GM21367 (cell line): ENCODE data around the gene ST8SIA5.
A peak's percentile ranks its signal among the peaks of the same experiment; 100 is the strongest.
"Not testable (repeated sequence)": the region's sequence is repeated elsewhere in the genome, so short reads cannot be mapped to it uniquely, and the experiment has no call there.

Experiments
- ATAC-seq: cut with Tn5 transposase; IDR thresholded peaks from one replicate; pipeline ENCODE4 v1.9.1; 2021; ENCODE audit not compliant: unreplicated experiment

Gene ST8SIA5

GRCh38 chr18:46756559-46757201 is at the start of gene ST8SIA5:
Gene ST8SIA5 (minus strand): TSS chr18:46757053. CDS start chr18:46756508, 545 bp downstream.
- no peak for ATAC-seq

GRCh38 chr18:46795945-46796344 is 39.1 kb upstream of the ST8SIA5 start:
- ATAC-seq: not testable (repeated sequence)

DNA sequence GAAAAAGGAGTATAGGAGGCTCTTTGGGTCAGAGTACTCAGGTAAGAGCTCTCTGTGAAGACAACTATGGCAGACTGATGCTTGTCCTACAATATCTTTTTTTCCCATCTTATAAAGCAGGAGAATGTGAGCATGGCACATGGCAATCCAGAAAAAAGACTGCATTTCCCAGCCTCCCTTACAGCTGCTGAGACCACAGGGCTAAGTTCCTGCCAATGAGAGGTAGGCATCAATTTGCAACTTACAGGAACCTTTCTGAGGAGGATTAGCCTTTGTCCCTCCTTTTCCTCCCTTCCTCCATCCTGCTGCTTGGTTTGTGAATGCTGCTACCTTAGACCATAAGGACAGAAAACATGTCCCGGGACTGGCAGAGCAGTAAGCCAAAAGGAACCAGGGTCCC is 37.8 kb upstream of the ST8SIA5 start:
- ATAC-seq: no peak

DNA sequence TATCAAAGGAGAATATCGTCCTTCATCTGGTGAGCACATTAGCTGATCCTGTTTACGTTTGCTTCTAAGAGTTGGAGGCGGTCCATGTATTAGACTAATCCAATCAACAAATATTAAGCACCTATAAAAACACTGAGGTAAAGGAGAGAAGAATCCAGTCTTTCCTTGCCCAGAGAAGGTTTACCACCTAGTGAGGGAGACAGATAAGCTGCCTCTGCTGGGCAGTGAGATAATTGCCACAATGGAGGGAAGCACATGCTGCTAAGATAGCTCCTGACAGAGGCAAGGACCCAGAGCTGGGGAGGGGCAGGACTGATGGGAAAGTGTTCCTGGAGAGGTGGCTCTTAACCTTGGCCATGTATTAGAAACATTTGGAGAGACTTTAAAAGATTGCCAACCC is 36.7 kb upstream of the ST8SIA5 start:
- ATAC-seq: no peak

GRCh38 chr18:46789088-46789487 is 32.2 kb upstream of the ST8SIA5 start:
- ATAC-seq: no peak

DNA sequence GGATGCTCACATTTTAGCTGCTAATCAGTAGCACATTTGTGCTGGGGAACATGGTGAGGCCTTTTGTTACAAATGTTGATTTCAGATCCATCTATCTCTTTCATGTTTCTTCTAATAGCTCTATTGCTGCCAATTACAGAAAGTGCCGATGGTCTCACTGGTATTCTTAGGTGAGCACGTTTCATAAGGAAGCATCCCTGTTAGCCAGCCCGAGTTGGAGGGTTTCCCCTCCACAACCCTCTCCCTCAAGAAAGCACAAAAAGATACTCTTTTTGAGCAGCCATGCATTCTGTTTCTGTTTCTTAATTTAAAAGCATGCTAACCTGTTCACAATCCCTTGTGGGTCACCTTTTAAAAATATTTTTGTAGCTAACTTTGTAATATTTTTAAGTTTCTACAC is 30.8 kb upstream of the ST8SIA5 start:
- no peak for ATAC-seq

- ATAC-seq: no peak
Observed at GRCh38 chr18:46772357-46772756, 15.5 kb upstream of the ST8SIA5 start.

DNA sequence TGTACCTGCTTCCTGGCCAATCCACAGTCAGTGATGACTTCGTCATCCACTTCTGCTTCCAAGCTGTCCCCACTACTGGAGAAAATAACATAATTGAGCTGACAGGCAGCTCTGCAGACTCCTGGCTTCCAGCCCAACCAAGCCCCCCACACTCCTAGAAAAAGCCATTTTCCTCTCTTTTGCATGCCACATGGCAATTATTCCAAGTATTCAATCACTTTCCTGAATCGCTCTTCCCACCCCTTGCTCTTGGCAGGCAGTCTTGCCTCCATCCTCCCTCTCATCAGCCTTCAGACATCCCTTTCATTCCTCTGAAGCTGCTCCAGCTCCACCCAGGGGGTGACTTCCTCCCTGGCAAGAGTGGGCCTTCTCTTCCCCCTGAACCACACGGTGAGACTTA is 14.3 kb upstream of the ST8SIA5 start:
- no peak for ATAC-seq

- no peak for ATAC-seq
Observed at GRCh38 chr18:46770708-46771107, 13.9 kb upstream of the ST8SIA5 start.

DNA sequence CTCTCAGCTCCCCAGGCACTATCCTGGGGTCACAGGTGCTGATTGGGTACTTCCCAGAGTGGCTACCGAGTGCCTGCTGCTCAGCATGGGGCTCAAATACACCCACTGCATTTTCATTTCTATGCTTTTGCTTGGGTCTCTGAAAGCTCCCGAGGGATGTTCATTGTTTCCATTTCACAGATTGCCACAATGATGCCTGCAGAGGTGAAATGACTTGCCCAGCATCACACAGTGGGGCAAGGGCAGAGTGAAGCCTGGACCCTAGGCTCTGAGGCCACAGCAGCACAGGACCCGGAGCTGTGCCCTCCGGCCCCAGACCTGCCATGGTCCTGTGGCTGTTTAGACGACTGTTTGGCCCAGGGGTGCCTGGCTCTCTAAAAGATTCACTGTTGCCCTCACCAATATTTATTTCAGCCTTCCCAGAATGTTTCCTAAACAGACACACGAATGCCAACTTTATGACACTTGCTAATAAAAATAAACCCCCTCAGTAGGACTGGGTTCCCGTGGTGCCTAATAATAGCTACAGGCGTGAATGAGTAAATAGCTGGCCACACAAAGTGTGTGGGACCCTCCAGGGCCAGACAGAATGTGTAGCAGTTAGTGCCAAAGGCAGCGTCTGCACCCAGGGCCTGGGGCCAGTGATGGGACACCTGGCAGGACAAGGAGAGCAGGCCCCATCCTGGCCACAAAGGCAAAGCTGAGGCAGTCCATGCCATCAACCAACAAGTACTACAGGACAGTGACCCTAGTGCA is 11.5 kb upstream of the ST8SIA5 start:
- ATAC-seq: no peak

DNA sequence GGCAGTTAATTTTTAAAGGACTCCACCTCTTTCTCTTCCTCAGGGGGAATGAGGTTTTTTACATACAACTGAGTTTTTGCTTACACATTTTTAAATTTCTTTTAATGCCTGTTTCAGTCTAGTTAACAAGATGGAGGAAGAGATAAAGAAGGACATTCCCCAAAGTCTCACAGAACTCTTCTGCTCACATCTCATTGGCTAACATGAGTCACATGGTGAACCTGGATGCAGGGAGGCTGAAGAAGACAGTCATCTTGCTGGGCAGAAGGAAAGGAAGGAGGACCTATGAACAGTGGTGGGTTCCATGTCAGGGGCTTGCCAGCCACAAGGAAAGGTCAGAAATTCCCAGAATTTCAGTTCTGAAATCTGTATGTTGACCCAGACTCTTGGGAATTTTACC is 10.4 kb upstream of the ST8SIA5 start:
- ATAC-seq: no peak

- ATAC-seq: no peak
Observed at GRCh38 chr18:46764586-46764985, 7.7 kb upstream of the ST8SIA5 start.

GRCh38 chr18:46761059-46761769 is 4.4 kb upstream of the ST8SIA5 start:
- no peak for ATAC-seq

DNA sequence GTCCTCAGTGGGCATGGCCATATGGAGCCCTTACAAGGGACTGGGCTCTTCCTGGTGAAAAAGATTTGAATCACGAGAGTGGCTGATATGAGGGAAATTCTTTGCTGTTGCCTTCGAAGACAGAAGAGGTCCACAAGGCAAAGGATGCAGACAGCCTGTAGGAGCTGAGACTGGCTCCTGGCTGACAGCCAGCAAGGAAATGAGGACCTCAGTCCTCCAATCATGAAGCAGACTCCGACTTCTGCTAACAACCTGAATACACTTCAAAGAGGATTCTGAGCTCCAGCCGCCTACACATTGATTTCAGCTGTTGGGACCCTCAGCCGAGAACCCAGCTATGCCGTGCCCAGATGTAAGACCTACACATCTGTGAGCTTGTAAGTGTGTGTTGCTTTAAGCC is 3.0 kb upstream of the ST8SIA5 start:
- no peak for ATAC-seq

DNA sequence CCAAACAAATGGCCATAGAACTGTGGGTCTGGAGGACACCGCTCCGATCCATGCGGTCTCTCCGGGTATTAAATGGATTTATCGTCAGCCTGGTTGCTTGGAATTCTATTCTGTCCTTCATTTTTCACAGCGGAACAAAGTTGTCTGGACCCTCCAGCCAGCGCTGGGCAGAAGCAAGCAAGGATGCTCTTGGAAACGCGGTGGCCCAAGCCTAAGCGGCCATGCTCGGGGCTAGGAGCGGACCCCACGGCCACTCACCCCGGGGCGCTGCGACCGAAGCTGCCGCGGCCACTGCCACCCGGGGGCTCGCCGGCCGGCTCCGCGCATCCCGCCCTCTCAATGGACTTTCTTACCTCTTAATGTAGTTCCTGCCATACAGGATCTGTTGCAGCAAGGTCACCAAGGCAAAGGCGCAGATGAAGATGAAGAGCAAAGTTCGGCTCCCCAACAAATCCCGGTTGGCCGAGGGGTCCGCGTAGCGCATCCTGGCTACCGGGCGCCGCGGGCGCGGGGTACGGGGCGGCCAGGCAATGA is 761 bp downstream of the ST8SIA5 start:
- no peak for ATAC-seq

DNA sequence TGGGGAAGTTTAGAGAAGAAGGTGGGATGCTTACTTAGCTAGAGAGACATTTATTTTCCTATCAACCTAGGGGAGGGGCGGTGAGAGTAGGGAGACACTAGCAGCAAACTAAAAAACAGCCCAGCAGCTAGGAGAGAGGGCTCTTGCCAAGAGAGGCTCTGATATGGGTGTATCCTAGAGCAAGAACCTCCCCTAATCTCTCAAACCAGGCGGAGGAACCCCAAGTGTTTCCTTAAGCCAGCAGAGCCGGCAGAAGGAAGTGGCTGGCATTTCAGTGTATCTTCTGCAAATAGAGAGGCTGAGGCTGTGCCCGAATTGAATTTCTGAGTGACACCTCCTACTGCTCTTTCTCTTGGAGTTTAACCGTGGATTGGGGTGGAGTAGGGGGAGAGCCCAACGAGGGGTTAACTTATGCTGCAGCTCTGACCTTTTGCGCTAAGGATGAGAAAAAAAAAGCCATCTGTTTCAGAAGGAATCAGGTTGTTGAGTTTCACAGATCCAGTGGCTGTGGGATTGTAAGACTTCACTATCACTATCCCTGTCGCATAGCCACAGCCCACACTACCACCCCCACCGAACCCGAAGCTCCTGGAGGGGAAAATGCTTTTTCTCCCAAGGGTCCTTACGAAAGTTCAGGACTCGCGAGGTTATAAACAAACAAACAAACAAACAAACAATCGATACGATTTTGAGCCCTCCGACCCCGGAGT is 1.4 kb downstream of the ST8SIA5 start:
- ATAC-seq: no peak

- no peak for ATAC-seq
Observed at GRCh38 chr18:46754661-46755292, 2.1 kb downstream of the ST8SIA5 start.

- peak; percentile 64 for ATAC-seq
Observed at GRCh38 chr18:46754188-46754587, 2.7 kb downstream of the ST8SIA5 start.

- ATAC-seq: no peak
Observed at GRCh38 chr18:46751882-46752281, 5.0 kb downstream of the ST8SIA5 start.

GRCh38 chr18:46750626-46751025 is 6.2 kb downstream of the ST8SIA5 start:
- ATAC-seq: no peak

DNA sequence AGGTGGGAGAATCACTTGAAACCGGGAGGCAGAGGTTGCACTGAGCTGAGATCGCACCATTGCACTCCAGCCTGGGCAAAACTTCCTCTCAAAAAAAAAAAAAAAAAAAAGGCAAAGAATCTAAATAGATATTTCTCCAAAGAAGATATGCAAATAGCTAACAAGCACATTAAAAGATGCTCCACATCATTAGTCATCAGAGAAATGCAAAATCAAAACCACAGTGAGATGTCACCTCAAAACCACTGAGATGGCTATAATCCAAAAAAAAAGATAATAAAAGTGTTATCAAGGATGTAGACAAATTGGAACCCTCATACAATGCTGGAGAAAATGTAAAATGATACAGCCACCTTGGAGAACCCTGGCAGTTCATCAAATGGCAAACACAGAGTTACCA is 8.4 kb downstream of the ST8SIA5 start:
- ATAC-seq: no peak
